NCI-H226 (cell line): Measurements from ENCODE around the gene SPEN.
"Not testable (repeated sequence)": the region's sequence is repeated elsewhere in the genome, so short reads cannot be mapped to it uniquely, and the experiment has no call there.

Experiments used
- DNase-seq: peaks from one replicate; pipeline ENCODE4 v3.0.0-alpha.2; 2015

Gene SPEN, protein sequence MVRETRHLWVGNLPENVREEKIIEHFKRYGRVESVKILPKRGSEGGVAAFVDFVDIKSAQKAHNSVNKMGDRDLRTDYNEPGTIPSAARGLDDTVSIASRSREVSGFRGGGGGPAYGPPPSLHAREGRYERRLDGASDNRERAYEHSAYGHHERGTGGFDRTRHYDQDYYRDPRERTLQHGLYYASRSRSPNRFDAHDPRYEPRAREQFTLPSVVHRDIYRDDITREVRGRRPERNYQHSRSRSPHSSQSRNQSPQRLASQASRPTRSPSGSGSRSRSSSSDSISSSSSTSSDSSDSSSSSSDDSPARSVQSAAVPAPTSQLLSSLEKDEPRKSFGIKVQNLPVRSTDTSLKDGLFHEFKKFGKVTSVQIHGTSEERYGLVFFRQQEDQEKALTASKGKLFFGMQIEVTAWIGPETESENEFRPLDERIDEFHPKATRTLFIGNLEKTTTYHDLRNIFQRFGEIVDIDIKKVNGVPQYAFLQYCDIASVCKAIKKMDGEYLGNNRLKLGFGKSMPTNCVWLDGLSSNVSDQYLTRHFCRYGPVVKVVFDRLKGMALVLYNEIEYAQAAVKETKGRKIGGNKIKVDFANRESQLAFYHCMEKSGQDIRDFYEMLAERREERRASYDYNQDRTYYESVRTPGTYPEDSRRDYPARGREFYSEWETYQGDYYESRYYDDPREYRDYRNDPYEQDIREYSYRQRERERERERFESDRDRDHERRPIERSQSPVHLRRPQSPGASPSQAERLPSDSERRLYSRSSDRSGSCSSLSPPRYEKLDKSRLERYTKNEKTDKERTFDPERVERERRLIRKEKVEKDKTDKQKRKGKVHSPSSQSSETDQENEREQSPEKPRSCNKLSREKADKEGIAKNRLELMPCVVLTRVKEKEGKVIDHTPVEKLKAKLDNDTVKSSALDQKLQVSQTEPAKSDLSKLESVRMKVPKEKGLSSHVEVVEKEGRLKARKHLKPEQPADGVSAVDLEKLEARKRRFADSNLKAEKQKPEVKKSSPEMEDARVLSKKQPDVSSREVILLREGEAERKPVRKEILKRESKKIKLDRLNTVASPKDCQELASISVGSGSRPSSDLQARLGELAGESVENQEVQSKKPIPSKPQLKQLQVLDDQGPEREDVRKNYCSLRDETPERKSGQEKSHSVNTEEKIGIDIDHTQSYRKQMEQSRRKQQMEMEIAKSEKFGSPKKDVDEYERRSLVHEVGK (N-terminal part only)

DNA sequence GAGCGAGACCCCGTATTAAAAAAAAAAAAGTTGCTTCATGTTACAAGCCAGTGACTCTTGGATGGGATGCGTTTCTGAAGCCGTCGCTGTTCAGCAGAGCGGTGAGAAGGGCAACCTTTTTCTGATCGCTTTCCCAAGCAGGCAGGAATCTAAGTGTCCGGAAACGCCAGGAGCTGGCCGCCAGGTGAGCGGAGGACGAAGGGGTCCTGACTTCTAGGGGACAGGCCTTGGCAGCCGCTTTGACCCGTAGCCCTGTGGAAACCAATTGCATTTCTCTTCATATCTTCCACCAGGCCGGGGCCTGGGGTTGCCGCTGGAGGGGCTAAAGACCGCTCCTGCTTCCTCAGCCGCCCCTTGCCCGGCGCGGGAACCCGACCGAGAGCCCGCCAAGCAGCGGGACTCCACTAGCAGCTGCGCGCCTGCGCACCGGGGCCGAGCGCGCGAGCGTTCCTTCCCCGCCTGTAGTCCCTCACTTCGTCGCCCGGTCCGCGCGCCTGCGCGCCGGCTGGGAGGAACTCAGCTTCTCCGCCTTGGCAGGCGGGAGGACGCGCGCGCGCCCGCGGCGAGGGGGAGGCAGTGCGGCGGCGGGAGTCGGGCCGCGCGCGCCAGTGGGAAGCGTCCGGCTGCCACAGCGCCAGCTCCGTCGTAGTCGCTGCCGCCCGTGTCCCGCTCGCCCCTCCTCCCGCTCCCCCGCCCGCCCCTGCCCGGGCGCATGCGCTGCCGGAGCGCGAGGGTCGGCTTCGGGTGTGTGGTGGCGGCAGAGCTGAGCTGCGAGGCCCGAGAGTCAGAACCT, at the start of gene SPEN:
TSS of gene SPEN (plus strand) at position 608 of the 793 bp plus-strand sequence. CDS start 361 bp downstream, outside the sequence.
- peak; percentile 98 for DNase-seq

DNA sequence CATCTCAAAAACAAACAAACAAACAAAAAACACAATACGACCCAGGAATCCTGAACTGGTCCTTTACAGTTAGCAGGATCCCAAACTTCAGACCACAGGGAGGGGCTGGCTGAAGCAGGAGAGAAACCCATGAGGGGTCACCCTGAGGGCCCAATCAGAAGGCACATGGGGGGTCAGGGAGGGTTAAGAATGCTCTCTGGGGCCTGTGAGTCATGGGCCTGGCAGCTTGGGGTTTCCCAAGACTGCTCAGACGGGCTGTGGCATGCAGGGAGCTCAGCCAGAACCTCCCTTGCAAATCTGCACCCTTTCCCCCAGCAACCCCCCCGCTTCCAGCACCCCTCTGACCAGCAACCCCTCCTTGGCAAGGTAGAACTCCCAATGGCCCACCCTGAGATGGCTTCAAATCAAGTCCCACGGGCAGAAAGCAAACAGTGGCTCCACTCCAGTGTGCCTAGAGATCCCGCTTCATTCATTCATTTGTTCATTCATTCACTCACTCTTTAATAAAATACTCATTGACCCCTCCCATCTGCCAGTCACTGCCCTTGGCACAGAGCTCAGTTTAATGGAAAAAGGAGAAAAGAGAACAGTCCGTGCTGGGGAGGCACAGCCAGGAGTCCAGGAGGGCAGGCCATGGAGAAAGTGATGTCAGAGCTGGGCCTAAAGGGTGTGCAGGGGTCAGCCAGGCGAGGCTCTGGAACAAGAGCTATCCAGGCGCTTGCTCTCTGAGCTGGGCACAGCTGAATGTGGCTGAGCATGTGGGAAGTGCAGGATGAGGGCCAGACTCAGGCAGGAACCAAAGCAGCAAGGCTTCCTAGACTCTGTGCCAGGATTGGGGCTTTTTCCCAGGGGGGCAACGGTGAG, 48.3 kb upstream of the SPEN start:
- DNase-seq: peak; percentile 100

DNA sequence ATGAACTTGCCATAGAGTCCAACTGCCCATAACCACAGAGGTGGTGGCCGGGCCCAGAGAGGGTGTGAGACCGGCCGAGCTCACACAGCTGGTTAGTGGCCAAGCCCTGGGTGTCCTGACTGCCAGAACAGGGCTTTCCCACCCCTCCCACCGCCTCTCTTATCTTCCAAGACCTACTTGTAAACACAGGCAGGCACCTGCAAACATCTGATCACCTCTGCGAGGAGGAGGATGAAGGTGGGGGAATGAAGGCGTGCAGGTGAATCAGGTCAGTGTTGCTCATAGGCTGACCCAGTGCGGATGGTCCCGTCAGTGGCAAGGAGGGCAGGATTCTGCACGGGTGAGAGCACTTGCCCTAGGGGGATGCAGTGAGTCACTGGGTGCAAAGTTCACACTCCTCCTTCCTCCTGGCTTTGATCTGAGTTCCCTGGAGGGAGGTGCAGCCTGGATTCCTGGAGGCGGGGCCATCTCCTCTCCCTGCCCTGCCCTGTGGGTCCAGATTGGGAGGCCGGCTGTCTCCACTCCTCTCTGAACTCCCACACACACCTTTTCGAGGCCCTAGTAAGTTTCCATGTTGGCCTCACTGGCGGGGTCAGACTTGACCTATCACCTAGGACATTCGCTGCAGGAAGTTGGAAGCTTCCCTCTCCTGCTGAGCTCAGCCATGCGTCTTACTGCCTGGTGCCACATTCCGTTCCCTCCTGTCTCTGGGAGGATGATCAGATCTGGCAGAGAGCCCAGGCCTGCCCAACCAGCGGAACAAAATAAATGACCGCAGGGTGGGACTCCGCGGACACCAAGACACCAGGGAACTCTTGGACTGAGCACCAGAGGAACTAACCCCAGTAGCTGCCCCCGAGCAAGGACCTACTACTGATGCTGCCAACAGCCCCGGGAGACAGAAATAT, 47.3 kb upstream of the SPEN start:
- DNase-seq: peak; percentile 98

DNA sequence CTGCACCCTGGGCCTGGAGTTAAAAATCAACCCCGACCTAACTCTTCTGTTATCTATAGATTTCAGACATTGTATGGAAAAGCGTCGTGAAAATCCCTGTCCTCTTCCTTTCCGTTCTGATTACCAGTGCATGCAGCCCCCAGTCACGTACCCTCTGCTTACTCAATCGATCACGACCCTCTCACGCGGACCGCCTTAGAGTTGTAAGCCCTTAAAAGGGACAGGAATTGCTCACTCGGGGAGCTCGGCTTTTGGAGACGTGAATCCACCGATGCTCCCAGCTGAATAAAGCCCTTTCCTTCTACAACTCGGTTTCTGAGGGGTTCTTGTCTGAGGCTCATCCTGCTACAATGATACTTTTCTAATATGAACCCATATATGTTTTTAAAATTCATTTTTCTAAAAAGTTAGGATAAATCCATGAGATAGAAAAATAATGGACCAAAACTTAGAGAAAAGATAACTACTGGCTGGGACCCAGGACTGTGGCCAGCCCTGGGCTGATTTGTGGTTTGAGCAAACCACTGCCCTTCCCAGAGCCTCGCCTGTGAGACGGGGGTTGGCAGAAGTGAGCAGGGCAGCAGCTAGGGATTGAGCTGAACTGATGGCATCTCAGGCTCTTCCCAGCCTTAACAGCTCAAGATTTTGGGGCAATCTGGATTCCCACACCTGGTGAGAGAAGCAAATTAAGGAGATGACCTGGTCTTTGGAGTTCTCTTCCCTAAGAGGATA, 45.1 kb upstream of the SPEN start:
- DNase-seq: peak; percentile 67

DNA sequence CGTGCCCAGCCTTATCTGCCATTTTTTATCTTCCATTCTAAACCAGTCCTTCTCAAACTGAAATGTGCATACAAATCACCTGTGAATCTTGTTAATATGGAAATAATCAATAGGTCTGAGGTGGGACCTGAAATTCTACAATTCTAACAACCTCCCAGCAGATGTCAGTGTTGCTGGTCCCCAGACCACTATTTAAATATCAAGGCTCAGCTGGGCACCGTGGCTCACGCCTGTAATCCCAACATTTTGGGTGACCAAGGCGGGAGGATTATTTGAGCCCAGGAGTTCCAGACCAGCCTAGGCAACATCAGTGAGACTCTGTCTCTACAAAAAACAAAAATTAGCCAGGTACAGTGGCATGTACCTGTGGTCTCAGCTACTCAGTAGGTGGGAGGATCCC, 44.1 kb upstream of the SPEN start:
- DNase-seq: no peak

DNA sequence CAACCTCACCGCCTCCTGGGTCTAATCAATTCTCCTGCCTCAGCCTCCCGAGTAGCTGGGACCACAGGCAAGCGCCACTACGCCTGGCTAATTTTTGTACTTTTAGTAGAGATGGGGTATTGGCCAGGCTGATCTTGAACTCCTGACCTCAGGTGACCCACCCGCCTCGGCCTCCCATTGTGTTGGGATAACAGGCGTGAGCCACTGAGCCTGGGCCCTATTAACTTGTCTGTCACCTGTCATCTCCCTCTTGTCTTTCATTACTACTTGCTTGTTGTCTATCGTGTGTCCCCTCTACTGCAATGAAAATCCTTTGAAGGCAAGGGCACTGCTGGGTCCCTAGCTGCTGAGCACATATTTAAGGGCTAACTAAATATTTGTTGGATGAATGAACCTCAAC, 43.4 kb upstream of the SPEN start:
- no peak for DNase-seq

DNA sequence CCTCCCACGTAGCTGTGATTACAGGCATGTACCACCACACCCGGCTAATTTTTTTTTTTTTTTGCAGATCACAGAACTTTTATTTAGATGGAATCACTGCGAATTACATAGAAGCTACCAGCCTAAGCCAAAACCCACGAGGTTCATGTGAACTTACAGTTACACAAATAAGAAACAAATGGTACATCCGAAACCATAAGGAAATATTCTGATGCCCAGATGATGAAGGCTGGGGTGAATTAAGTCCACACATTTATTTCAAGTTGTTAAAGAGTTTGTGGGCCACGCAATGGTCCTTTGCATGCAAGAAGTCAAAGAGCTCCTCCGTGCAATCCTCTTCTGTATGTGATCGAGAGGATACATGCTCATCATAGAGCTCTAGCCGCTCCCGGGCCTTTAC, 40.4 kb upstream of the SPEN start:
- no peak for DNase-seq

DNA sequence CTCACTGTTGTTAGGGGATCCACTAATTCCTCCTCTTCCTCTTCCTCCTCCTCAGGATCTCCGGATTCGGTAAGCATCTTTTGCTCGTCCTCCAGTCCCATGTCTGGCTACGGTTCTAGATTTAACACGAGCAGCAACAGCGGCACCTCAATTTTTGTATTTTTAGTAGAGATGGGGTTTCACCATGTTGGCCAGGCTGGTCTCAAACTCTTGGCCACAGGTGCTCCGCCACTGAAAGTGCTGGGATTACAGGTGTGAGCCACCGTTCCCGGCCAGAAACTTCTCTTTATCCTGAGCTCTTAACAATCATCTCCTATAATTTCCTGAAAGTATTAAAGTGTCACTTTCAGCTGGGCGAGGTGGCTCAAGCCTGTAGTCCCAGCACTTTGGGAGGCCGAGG, 40.0 kb upstream of the SPEN start, which contains the start of gene UQCRHL:
TSS of gene UQCRHL (minus strand) at position 101 of the 400 bp plus-strand sequence. CDS start at position 101, 0 bp downstream.
- not testable (repeated sequence) for DNase-seq

DNA sequence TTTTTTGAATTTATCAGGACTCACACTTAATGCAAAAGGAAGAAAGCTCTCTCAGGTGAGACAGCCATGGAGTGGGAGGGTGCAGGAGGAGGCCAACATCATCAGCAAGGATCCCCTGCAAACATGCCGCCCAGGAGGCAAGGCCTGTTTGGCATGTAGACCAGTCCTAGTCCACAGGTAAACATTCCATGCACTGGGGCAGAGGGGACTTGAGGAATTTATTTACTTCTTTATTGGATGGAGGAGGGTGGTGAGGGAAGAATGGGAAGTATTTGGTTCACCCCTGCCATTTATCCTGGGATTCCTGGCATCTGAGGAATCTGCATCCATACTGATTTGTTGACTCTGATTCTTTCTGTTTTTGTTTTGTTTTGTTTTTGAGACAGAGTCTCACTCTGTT, 38.6 kb upstream of the SPEN start:
- no peak for DNase-seq

DNA sequence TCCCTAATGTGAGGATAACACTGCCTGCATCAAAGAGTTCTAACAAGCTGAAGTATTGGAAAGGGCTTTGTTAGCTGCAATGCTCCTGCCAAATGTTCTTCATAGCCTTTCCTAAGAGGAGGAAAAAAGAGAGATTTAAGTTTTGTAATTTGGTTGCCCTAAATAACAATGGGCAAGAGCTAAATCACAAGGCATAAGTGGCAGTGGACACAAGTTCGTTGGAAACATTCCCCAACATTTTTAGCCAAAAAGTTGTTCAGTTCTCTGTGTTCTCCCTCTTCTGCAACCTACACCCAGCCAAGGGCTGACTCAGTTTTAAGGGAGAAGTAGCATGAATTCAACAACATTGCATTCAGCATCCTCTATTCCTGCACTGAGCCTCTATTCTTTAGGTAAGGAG, 37.4 kb upstream of the SPEN start:
- DNase-seq: no peak

DNA sequence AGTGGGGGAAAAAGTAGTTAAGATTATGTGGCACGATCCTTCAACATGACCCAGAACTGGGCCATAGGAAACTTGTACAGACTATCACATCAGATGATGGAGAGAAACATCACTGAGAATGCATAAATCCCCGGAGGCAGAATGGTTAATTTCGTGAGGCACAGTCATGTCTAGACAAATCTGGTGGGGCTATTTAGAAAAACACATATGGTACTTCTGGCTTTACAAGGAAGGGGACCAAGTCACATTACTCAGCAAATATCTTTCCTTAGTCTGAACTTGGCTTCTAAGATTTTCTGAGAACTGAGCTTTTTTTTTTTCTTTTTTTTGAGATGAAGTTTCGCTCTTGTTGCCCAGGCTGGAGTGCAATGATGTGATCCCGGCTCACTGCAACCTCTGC, 30.8 kb upstream of the SPEN start:
- no peak for DNase-seq

DNA sequence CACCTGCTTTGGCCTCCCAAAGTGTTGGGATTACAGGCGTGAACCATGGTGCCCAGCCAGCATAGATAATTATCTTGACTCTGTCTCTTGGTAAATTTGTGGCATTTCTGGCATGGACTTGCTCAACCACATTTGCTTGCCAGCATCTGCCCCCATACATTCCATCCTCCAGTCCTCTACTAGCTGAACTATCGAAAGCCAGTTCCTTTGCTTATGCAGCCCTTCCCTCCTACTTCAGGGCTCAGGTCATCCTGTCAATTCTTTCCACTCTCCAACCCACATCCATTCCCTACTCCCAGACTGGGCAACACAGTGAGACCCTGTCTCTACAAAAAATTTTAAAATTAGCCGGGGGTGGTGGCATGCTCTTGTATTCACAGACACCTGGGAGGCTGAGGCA, 27.0 kb upstream of the SPEN start:
- DNase-seq: peak; percentile 83

DNA sequence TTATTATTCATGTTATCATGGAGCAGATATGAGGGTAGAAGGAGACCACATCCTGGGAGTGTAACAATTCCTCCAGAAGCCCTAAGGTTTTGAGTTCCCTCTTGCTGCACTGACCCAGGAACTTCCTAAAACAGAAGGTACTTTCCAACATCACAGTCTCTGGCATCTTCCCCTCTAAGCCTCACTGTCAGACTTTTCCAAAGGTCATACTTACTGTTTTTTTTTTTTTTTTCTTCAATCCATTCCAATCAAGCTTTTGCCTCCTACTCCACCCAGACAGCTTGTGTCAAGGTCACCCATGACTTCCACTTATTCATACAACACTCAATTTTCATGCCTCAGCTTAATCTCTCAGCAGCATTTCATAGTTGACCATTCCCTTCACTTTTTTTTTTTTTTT, 21.7 kb upstream of the SPEN start:
- no peak for DNase-seq

DNA sequence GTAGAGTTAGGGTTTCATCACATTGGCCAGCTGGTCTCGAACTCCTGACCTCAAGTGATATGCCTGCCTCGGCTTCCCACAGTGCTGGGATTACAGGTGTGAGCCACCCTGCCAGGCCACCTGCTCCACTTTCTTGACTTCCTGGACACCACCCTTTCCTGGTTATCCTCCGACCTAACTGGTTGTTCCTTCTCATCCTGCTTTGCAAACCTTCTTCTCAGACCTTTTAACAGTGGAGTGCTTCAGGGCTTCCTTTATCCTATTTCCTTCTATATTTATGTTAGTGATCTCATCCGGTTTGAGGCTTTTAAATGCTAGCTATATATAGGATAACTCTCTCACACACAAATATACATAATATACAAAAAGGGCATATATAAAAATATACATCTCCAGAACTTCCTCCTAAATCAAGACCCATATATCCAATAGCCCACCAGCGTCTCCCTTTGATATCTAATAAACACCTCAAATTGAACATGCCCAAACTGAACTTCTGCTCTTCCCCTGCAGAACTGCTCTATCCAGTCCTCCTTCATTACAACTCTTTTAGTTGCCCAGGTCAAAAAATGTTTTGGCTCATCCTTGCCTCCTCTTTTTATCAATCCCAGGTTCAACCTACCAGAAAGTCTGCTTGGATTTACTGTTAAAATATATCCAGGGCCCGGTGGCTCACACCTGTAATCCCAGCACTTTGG, 20.5 kb upstream of the SPEN start:
- no peak for DNase-seq

DNA sequence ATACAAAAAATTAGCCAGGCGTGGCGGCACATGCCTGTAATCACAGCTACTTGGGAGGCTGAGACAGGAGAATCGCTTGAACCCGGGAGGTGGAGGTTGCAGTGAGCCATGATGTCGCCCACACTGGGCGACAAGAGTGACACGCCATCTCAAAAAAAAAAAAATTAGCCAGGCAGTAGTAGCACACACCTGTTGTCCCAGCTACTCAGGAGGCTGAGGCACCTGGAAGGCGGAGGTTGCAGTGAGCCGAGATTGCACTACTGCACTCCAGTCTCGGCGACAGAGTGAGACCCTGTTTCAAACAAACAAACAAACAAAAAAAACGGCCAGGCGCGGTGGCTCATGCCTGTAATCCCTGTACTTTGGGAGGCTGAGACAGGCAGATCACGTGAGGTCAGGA, 19.9 kb upstream of the SPEN start:
- not testable (repeated sequence) for DNase-seq

DNA sequence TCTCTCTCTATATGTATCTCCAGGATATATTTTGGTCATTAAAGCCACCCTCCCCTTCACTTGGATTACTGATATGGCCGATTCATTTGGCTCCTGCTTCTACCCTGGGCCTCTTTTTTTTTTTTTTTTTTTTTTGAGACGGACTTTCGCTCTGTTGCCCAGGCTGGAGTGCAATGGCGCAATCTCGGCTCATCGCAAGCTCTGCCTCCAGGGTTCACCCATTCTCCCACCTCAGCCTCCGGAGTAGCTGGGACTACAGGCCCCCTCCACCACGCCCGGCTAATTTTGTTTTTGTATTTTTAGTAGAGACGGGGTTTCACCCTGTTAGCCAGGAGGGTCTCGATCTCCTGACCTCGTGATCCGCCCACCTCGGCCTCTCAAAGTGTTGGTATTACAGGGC, 18.6 kb upstream of the SPEN start:
- DNase-seq: not testable (repeated sequence)

DNA sequence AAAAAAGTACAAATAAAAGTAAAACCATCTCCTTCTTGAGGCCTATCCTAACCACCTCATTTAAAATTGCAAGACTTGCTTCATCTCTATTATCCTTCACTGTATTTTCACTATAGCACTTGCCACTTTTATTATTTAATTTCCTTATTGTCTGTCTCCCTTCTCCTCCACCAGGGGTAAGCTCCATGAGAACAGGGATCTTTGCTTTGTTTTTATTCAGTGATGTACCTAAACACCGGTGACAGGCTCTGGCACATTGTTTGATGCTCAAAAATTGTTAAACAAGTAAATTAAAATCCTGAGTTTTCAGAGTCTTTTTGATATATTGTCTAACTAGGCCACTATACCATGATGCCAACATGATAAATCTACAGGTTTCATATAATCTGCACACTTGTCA, 17.2 kb upstream of the SPEN start:
- no peak for DNase-seq

DNA sequence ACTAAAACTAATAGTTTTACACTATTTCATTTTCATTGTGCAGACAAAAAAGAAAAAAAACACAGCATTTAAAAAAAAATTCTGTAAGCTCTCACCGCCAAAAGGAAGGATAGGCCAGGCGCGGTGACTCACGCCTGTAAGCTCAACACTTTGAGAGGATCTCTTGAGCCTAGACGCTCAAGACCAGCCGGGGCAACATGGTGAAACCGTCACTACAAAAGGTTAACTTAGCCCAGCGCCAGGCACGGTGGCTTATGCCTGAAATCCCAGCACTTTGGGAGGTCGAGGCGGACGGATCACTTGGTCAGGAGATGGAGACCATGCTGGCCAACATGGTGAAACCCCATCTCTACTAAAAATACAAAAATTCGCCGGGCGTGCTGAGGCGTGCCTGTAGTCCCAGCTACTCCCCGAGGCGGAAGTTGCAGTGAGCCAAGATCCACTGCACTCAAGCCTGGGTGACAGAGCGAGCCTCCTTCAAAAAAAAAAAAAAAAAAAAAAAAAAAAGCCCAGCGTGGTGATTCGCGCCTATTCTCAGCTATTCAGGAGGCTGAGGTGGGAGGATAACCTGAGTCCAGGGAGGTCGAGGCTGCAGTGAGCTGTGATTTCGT, 14.3 kb upstream of the SPEN start:
- DNase-seq: no peak
